IPS DF 6.9 (cell line): ENCODE measurements around the gene CDC14A.

ENCODE experiments used
- DNase-seq: peaks from one replicate; pipeline ENCODE4 v3.0.0-alpha.2; 2013; ENCODE audit warnings: low read depth, low spot score
- H3K27ac ChIP-seq: one replicate; pipeline ENCODE4 v1.5.1; 2013; ENCODE audit warnings: low read length, control low read depth
- H3K27me3 ChIP-seq: 2 replicates; pipeline ENCODE4 v1.6.1; 2013; ENCODE audit warnings: mild to moderate bottlenecking, low read length; ENCODE audit not compliant: control insufficient read depth, insufficient read depth
- H3K36me3 ChIP-seq: 2 replicates; pipeline ENCODE4 v1.6.1; 2013; ENCODE audit warnings: low read length; ENCODE audit not compliant: control insufficient read depth, insufficient read depth
- H3K4me1 ChIP-seq: 2 replicates; pipeline ENCODE4 v1.6.1; 2013; ENCODE audit warnings: low read length; ENCODE audit not compliant: control insufficient read depth, insufficient read depth
- H3K4me3 ChIP-seq: 2 replicates; pipeline ENCODE4 v1.5.1; 2013; ENCODE audit warnings: mild to moderate bottlenecking, low read length
- H3K9me3 ChIP-seq: 2 replicates; pipeline ENCODE4 v1.6.1; 2013; ENCODE audit warnings: low read length, inconsistent platforms; ENCODE audit not compliant: control insufficient read depth, insufficient read depth
- WGBS: extraction: QIAGEN DNeasy Blood & Tissue Kit; methylation state at CpG from one replicate; pipeline ENCODE4 v1.1.7; 2013; ENCODE audit warnings: mixed read lengths, missing lambda C conversion rate; ENCODE audit not compliant: insufficient read length, insufficient coverage; 5-methylcytosine and 5-hydroxymethylcytosine counted together

CDC14A gene

GRCh38 chr1:100383743-100384405, 31.6 kb downstream of the CDC14A start:
- H3K4me3 ChIP-seq, result no peak overlapping the region
- no peak for DNase-seq
- no peaks in the 10 kb centered on the region for H3K9me3 ChIP-seq
- no peak overlapping the region for H3K27ac ChIP-seq
- no peaks in the 10 kb centered on the region for H3K27me3 ChIP-seq
- H3K36me3 ChIP-seq, result no peaks in the 10 kb centered on the region
- no peaks in the 10 kb centered on the region for H3K4me1 ChIP-seq

- no peaks in the 10 kb centered on the region for H3K27me3 ChIP-seq
- DNase-seq, result no peak
- no peak overlapping the region for H3K4me3 ChIP-seq
- no peaks in the 10 kb centered on the region for H3K9me3 ChIP-seq
- no CpG with 5 or more reads among the region's 5 CpGs for WGBS
- no peaks in the 10 kb centered on the region for H3K4me1 ChIP-seq
- H3K27ac ChIP-seq, result no peak overlapping the region
- no peaks in the 10 kb centered on the region for H3K36me3 ChIP-seq
Measured at GRCh38 chr1:100387209-100387608, 34.9 kb downstream of the CDC14A start.

- H3K9me3 ChIP-seq, result no peaks in the 10 kb centered on the region
- H3K36me3 ChIP-seq, result no peaks in the 10 kb centered on the region
- no peaks in the 10 kb centered on the region for H3K27me3 ChIP-seq
- DNase-seq, result no peak
- WGBS, result no CpG with 5 or more reads among the region's 4 CpGs
- H3K27ac ChIP-seq, result no peak overlapping the region
- H3K4me1 ChIP-seq, result no peaks in the 10 kb centered on the region
- no peak overlapping the region for H3K4me3 ChIP-seq
Measured at GRCh38 chr1:100387657-100388350, 35.5 kb downstream of the CDC14A start.

GRCh38 chr1:100390531-100390930, 38.2 kb downstream of the CDC14A start:
- H3K27ac ChIP-seq, result no peak overlapping the region
- no CpG with 5 or more reads among the region's 2 CpGs for WGBS
- H3K27me3 ChIP-seq, result no peaks in the 10 kb centered on the region
- no peaks in the 10 kb centered on the region for H3K36me3 ChIP-seq
- H3K9me3 ChIP-seq, result no peaks in the 10 kb centered on the region
- no peaks in the 10 kb centered on the region for H3K4me1 ChIP-seq
- H3K4me3 ChIP-seq, result no peak overlapping the region
- no peak for DNase-seq

GRCh38 chr1:100391675-100392074, 39.4 kb downstream of the CDC14A start:
- H3K4me1 ChIP-seq, result no peaks in the 10 kb centered on the region
- H3K9me3 ChIP-seq, result no peaks in the 10 kb centered on the region
- no peak overlapping the region; the same call in 1 of the 2 replicates for H3K4me3 ChIP-seq
- WGBS, result no CpG with 5 or more reads among the region's 1 CpG
- no peaks in the 10 kb centered on the region for H3K36me3 ChIP-seq
- H3K27me3 ChIP-seq, result no peaks in the 10 kb centered on the region
- no peak for DNase-seq
- no peak overlapping the region for H3K27ac ChIP-seq

- whole genome bisulfite sequencing, result no CpG with 5 or more reads among the region's 5 CpGs
- H3K27me3 ChIP-seq, result no peaks in the 10 kb centered on the region
- H3K4me1 ChIP-seq, result 0 out of 2 replicates have a peak, but pooled peaks cover 1% of the 10 kb centered on the region
- no peak overlapping the region for H3K4me3 ChIP-seq
- H3K36me3 ChIP-seq, result no peaks in the 10 kb centered on the region
- H3K9me3 ChIP-seq, result no peaks in the 10 kb centered on the region
- DNase-seq, result no peak
- no peak overlapping the region for H3K27ac ChIP-seq
Measured at GRCh38 chr1:100392756-100393155, 40.5 kb downstream of the CDC14A start.

GRCh38 chr1:100394285-100394684, 42.0 kb downstream of the CDC14A start:
- Histone ChIP-seq H3K9me3 (no peaks in the 10 kb centered on the region), H3K27ac (no peak overlapping the region), H3K4me3 (no peak overlapping the region), H3K27me3 (no peaks in the 10 kb centered on the region), H3K4me1 (0 out of 2 replicates have a peak, but pooled peaks cover 1% of the 10 kb centered on the region), H3K36me3 (no peaks in the 10 kb centered on the region)
- DNase-seq, result no peak
- no CpG with 5 or more reads among the region's 1 CpG for WGBS

GRCh38 chr1:100395913-100396312, 43.6 kb downstream of the CDC14A start:
- Histone ChIP-seq H3K36me3 (no peaks in the 10 kb centered on the region), H3K4me1 (0 out of 2 replicates have a peak, but pooled peaks cover 1% of the 10 kb centered on the region), H3K4me3 (no peak overlapping the region), H3K27ac (no peak overlapping the region), H3K9me3 (no peaks in the 10 kb centered on the region), H3K27me3 (no peaks in the 10 kb centered on the region)
- no peak for DNase-seq
- WGBS, result no CpG with 5 or more reads among the region's 5 CpGs

GRCh38 chr1:100396651-100397050, 44.3 kb downstream of the CDC14A start:
- no peaks in the 10 kb centered on the region for H3K27me3 ChIP-seq
- H3K9me3 ChIP-seq, result no peaks in the 10 kb centered on the region
- no CpG with 5 or more reads among the region's 3 CpGs for WGBS
- no peak overlapping the region for H3K27ac ChIP-seq
- H3K4me3 ChIP-seq, result no peak overlapping the region
- no peaks in the 10 kb centered on the region for H3K36me3 ChIP-seq
- H3K4me1 ChIP-seq, result 0 out of 2 replicates have a peak, but pooled peaks cover 1% of the 10 kb centered on the region
- no peak for DNase-seq

GRCh38 chr1:100397681-100398080, 45.4 kb downstream of the CDC14A start:
- Histone ChIP-seq H3K36me3 (no peaks in the 10 kb centered on the region), H3K4me1 (0 out of 2 replicates have a peak, but pooled peaks cover 1% of the 10 kb centered on the region), H3K27ac (no peak overlapping the region), H3K9me3 (no peaks in the 10 kb centered on the region), H3K27me3 (no peaks in the 10 kb centered on the region), H3K4me3 (no peak overlapping the region)
- DNase-seq, result no peak

GRCh38 chr1:100398648-100399047, 46.3 kb downstream of the CDC14A start:
- WGBS, result no CpG with 5 or more reads among the region's 2 CpGs
- H3K4me1 ChIP-seq, result 0 out of 2 replicates have a peak, but pooled peaks cover 1% of the 10 kb centered on the region
- no peaks in the 10 kb centered on the region for H3K36me3 ChIP-seq
- H3K9me3 ChIP-seq, result no peaks in the 10 kb centered on the region
- H3K27me3 ChIP-seq, result no peaks in the 10 kb centered on the region
- no peak overlapping the region for H3K4me3 ChIP-seq
- H3K27ac ChIP-seq, result no peak overlapping the region
- no peak for DNase-seq
